ENCODE measurements around the gene LTF. TPM values are rescaled to one million over a fixed set of nuclear protein-coding genes. Genes with fewer than 3 reads are reported as not detected.

The LTF gene
- total RNA-seq, result 0.14 TPM in 1 of 2 replicates, not detected in the other

GRCh38 chr3:46464326-46465195, at the start of gene LTF:
Gene LTF, minus strand, starts transcription at chr3:46464905. Its CDS starts 38 bp downstream, at chr3:46464867.

GRCh38 chr3:46497556-46498265, 33.0 kb upstream of the LTF start, which contains the start of gene RTP3:
Gene RTP3, plus strand, starts transcription at chr3:46497976. Its CDS starts 87 bp downstream, at chr3:46498063.

GRCh38 chr3:46406788-46407611, 57.7 kb downstream of the LTF start, which contains the start of the genes CCR5AS and CCRL2:
Gene CCR5AS, minus strand, starts transcription at chr3:46407066.
Gene CCRL2, plus strand, starts transcription at chr3:46407259. Its CDS starts 821 bp downstream, at chr3:46408080.

Other genes with a start within 250 kb of the LTF start
- 0.09 TPM in 1 of 2 replicates, not detected in the other for gene CCR3, start 222.4 kb downstream of the LTF start, total RNA-seq
- gene CCR2, start 110.8 kb downstream of the LTF start, total RNA-seq, result not detected in 2 replicates
- gene CCR5, start 94.0 kb downstream of the LTF start, total RNA-seq, result not detected in 2 replicates
- under 0.01 and 0.09 TPM in 2 replicates for gene CCRL2, start 57.6 kb downstream of the LTF start, total RNA-seq
- gene RTP3, start 33.1 kb upstream of the LTF start, total RNA-seq, result not detected in 2 replicates
- 6.0 and 6.8 TPM in 2 replicates for gene LRRC2, start 101.4 kb upstream of the LTF start, total RNA-seq
- gene FAM240A, start 147.6 kb upstream of the LTF start, total RNA-seq, result not detected in 2 replicates
- 0.85 and 1.2 TPM in 2 replicates for gene ALS2CL, start 228.8 kb upstream of the LTF start, total RNA-seq
- 0.09 TPM in 1 of 2 replicates, not detected in the other for gene TMIE, start 236.5 kb upstream of the LTF start, total RNA-seq